OCI-LY1 (cell line): ENCODE measurements around the gene POU3F2.

ENCODE experiments used
- EZH2 ChIP-seq: fragments of 200-600 bp; sonication (generic), shearing (Covaris generic); IDR thresholded peaks from 2 replicates; pipeline ENCODE4 v1.8.0; 2017; ENCODE audit warnings: borderline replicate concordance, mixed run types, mild to moderate bottlenecking, antibody characterized with exemption, low read length, moderate library complexity, mixed read lengths
- TF ChIP-seq, protein P1 (sequence below): fragments of 200-600 bp; sonication (generic), shearing (Covaris generic); IDR thresholded peaks from 2 replicates; pipeline ENCODE4 v1.5.1; 2017; ENCODE audit warnings: mild to moderate bottlenecking, antibody characterized with exemption, low read length, moderate library complexity, mixed read lengths

- TF ChIP-seq, protein P1, sequence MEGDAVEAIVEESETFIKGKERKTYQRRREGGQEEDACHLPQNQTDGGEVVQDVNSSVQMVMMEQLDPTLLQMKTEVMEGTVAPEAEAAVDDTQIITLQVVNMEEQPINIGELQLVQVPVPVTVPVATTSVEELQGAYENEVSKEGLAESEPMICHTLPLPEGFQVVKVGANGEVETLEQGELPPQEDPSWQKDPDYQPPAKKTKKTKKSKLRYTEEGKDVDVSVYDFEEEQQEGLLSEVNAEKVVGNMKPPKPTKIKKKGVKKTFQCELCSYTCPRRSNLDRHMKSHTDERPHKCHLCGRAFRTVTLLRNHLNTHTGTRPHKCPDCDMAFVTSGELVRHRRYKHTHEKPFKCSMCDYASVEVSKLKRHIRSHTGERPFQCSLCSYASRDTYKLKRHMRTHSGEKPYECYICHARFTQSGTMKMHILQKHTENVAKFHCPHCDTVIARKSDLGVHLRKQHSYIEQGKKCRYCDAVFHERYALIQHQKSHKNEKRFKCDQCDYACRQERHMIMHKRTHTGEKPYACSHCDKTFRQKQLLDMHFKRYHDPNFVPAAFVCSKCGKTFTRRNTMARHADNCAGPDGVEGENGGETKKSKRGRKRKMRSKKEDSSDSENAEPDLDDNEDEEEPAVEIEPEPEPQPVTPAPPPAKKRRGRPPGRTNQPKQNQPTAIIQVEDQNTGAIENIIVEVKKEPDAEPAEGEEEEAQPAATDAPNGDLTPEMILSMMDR, result no peak
- no peak for TF ChIP-seq EZH2
These were observed 10.2 kb downstream of the POU3F2 start for GRCh38 chr6:98844244-98845210.
